ENCODE results near the gene HUWE1. TPM values are rescaled to one million over a fixed set of nuclear protein-coding genes. Genes with fewer than 3 reads are reported as not detected.
"Not testable (repeated sequence)": the region's sequence is repeated elsewhere in the genome, so short reads cannot be mapped to it uniquely, and the experiment has no call there.

Gene HUWE1
- total and polyA plus RNA-seq, 9 of the 15 experiments (the other 6 are each of a cell fraction or from before 2014, with no cell fraction given), result 23.9 to 204 (median 65.1) TPM

DNA sequence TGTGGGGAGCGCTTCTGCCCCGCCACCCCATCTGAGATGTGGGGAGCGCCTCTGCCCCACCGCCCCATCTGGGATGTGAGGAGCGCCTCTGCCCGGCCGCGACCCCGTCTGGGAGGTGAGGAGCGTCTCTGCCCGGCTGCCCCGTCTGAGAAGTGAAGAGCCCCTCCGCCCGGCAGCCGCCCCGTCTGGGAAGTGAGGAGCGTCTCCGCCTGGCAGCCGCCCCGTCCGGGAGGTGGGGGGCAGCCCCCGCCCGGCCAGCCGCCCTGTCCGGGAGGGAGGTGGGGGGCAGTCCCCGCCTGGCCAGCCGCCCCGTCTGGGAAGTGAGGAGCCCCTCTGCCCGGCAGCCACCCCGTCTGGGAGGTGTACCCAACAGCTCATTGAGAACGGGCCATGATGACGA is 35.1 kb upstream of the HUWE1 start:
- in situ Hi-C loops (cut with MboI); FAIRE-seq; H4K20me1 ChIP-seq (replicated peaks; ENCODE audit: control insufficient read depth, insufficient read depth, low read length); H3K27me3 ChIP-seq (ENCODE audit: control insufficient read depth in 2 of 2, insufficient read depth in 2 of 2, low read length in 2 of 2); DNase-seq (ENCODE audit: extremely low read depth in 1 of 4, low spot score in 3 of 4); H2AFZ ChIP-seq (ENCODE audit: low read depth, low read length); POLR2A ChIA-PET; H3K9me1 ChIP-seq (ENCODE audit: control insufficient read depth, insufficient read depth, low read length); H3K27ac ChIP-seq (ENCODE audit: extremely low read depth, low read depth, low read length); CTCF ChIA-PET (ENCODE audit: low intra/inter-chr PET ratio); H3K79me2 ChIP-seq (ENCODE audit: control insufficient read depth, insufficient read depth, low read length); ATAC-seq; intact Hi-C loops (cut with micrococcal nuclease); H3K4me3 ChIP-seq; H3K4me2 ChIP-seq (ENCODE audit: insufficient read depth, low read length); H3K4me1 ChIP-seq (replicated peaks in 1 of 2; ENCODE audit: control insufficient read depth in 2 of 2, insufficient read depth in 2 of 2, low read length in 2 of 2); H3K9me3 ChIP-seq (replicated peaks; ENCODE audit: control insufficient read depth, insufficient read depth, low read depth, low read length); H3K36me3 ChIP-seq (ENCODE audit: control insufficient read depth, insufficient read depth, low read length); H3K9ac ChIP-seq (ENCODE audit: insufficient read depth in 1 of 2, low read depth in 2 of 2, low read length in 2 of 2); BruUV-seq (replicated peaks): not testable (repeated sequence)
- 54% methylated on average over 9 of the region's 32 CpGs for WGBS (ENCODE audit: insufficient coverage, low coverage, missing lambda C conversion rate)

DNA sequence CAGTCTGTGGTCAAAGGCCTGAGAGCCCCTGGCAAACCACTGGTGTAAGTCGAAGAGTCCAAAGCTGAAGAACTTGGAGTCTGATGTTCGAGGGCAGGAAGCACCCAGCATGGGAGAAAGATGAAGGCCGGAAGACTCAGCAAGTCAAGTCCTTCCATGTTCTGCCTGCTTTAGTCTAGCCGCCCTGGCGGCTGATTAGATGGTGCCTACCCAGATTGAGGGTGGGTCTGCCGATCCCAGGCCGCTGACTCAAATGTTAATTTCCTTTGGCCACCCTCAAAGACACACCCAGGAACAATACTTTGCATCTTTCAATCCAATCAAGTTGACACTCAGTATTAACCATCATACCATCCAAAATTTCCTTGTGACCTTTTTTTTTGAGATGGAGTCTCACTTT is 33.1 kb upstream of the HUWE1 start:
- ATAC-seq; H4K20me1 ChIP-seq (replicated peaks; ENCODE audit: control insufficient read depth, insufficient read depth, low read length); H3K4me1 ChIP-seq (replicated peaks in 1 of 2; ENCODE audit: control insufficient read depth in 2 of 2, insufficient read depth in 2 of 2, low read length in 2 of 2); intact Hi-C loops (cut with micrococcal nuclease); H3K9me1 ChIP-seq (ENCODE audit: control insufficient read depth, insufficient read depth, low read length); DNase-seq (ENCODE audit: extremely low read depth in 1 of 4, low spot score in 3 of 4); CTCF ChIA-PET (ENCODE audit: low intra/inter-chr PET ratio); H3K4me3 ChIP-seq; H3K9ac ChIP-seq (ENCODE audit: insufficient read depth in 1 of 2, low read depth in 2 of 2, low read length in 2 of 2); POLR2A ChIA-PET; H3K27me3 ChIP-seq (ENCODE audit: control insufficient read depth in 2 of 2, insufficient read depth in 2 of 2, low read length in 2 of 2); H3K79me2 ChIP-seq (ENCODE audit: control insufficient read depth, insufficient read depth, low read length); in situ Hi-C loops (cut with MboI); BruUV-seq (replicated peaks); H3K36me3 ChIP-seq (ENCODE audit: control insufficient read depth, insufficient read depth, low read length); H3K9me3 ChIP-seq (replicated peaks; ENCODE audit: control insufficient read depth, insufficient read depth, low read depth, low read length); H3K27ac ChIP-seq (ENCODE audit: extremely low read depth, low read depth, low read length); FAIRE-seq; H3K4me2 ChIP-seq (ENCODE audit: insufficient read depth, low read length); H2AFZ ChIP-seq (ENCODE audit: low read depth, low read length): not testable (repeated sequence)
- 20% methylated on average over 7 of the region's 7 CpGs for WGBS (ENCODE audit: insufficient coverage, low coverage, missing lambda C conversion rate)

Data from K562 (cell line).